ENCODE measurements around the gene DNASE1.

Gene DNASE1

DNA sequence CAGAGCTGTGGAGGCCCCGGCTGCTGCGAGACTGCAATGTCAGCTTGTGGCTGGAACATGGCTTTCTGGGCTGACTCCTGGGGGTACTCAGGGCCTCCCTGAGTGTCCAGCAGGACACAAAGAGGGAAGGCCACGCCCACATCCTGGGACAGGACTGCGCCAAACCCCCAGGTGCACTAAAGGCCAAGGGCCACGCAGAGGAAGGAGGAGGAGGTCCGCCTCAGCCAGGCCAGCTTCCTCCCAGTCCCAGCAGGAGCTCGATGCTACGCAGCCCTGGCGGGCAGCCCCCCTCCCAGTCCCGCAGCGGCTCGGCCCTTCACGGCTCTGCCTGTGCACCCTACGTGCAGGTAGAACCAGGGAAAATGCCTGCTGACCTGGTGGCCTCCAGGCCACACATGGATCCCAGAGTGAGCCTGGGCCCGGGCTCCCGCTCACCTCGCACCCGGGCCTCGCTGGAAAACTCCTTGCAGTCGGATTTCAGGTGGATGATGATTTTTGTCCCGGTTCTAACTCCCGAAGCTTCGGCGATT lies 21.2 kb downstream of the DNASE1 start:
- H3K27ac ChIP-seq (ENCODE audit: low read depth, low read length) = no peak overlapping the region
- H3K36me3 ChIP-seq (ENCODE audit: control insufficient read depth in 1 of 2, insufficient read depth in 2 of 2, low read length in 2 of 2) = peaks cover 36 to 82% of the 10 kb centered on the region in 2 donors
- H3K4me1 ChIP-seq (ENCODE audit: control insufficient read depth in 1 of 2, insufficient read depth in 2 of 2, low read length in 2 of 2) = no peaks in the 10 kb centered on the region
- H3K9ac ChIP-seq (ENCODE audit: low read depth in 1 of 2, low read length in 2 of 2) = no peak overlapping the region
- no peak overlapping the region for H3K4me3 ChIP-seq (ENCODE audit: low read depth in 1 of 2, low read length in 2 of 2)
- H3K9me3 ChIP-seq (ENCODE audit: control insufficient read depth in 1 of 2, low read length in 2 of 2) = no peaks in the 10 kb centered on the region
- no peaks in the 10 kb centered on the region for H3K27me3 ChIP-seq (ENCODE audit: control insufficient read depth in 1 of 2, insufficient read depth in 2 of 2, low read length in 2 of 2)

DNA sequence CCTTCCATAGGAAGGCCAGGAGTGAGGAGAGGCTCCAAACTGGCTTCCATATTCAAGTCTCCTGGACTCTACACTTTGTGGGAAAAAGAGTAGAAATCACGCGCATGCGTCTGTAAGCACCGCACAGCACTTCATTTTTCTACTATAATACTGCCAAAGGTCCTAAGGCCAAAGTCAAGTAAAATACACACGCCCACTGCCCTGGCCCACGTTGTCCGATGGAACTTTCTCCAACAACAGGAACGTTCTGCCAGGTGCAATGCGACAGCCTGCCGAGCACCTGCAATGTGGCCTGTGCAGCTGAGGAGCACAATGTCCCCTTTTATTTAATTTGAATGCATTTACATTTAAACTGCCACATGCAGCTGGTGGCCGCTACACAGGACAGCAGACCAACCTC lies 23.5 kb downstream of the DNASE1 start:
- H3K4me1 ChIP-seq (ENCODE audit: control insufficient read depth in 1 of 2, insufficient read depth in 2 of 2, low read length in 2 of 2) = no peaks in the 10 kb centered on the region
- no peaks in the 10 kb centered on the region for H3K9me3 ChIP-seq (ENCODE audit: control insufficient read depth in 1 of 2, low read length in 2 of 2)
- no peak overlapping the region for H3K27ac ChIP-seq (ENCODE audit: low read depth, low read length)
- no peak overlapping the region for H3K9ac ChIP-seq (ENCODE audit: low read depth in 1 of 2, low read length in 2 of 2)
- H3K4me3 ChIP-seq (ENCODE audit: low read depth in 1 of 2, low read length in 2 of 2) = no peak overlapping the region
- peaks cover 33 to 88% of the 10 kb centered on the region in 2 donors for H3K36me3 ChIP-seq (ENCODE audit: control insufficient read depth in 1 of 2, insufficient read depth in 2 of 2, low read length in 2 of 2)
- H3K27me3 ChIP-seq (ENCODE audit: control insufficient read depth in 1 of 2, insufficient read depth in 2 of 2, low read length in 2 of 2) = no peaks in the 10 kb centered on the region

DNA sequence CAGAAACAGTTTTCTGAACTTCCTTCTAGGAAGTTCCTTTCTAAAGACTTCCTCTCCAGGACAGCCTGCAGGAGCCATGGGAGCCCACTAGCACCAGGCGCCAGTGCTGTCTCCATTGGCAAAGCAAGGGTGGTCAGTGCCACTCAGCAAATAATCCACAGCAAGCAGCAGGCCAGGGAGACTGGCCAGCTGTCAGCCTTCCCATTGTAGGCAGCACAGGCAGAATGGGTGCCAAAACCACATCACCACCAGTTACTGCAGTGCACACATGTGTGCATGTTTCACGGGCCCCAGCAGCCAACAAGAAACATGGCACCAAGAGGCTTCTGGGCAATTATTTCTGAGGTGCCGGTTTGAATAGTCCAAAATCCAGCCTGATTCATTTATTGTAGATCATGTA lies 26.7 kb downstream of the DNASE1 start:
- no peak overlapping the region for H3K9ac ChIP-seq (ENCODE audit: low read depth in 1 of 2, low read length in 2 of 2)
- no peak overlapping the region for H3K4me3 ChIP-seq (ENCODE audit: low read depth in 1 of 2, low read length in 2 of 2)
- H3K9me3 ChIP-seq (ENCODE audit: control insufficient read depth in 1 of 2, low read length in 2 of 2) = no peaks in the 10 kb centered on the region
- no peaks in the 10 kb centered on the region for H3K4me1 ChIP-seq (ENCODE audit: control insufficient read depth in 1 of 2, insufficient read depth in 2 of 2, low read length in 2 of 2)
- H3K27ac ChIP-seq (ENCODE audit: low read depth, low read length) = no peak overlapping the region
- peaks cover 25 to 70% of the 10 kb centered on the region in 2 donors for H3K36me3 ChIP-seq (ENCODE audit: control insufficient read depth in 1 of 2, insufficient read depth in 2 of 2, low read length in 2 of 2)
- H3K27me3 ChIP-seq (ENCODE audit: control insufficient read depth in 1 of 2, insufficient read depth in 2 of 2, low read length in 2 of 2) = no peaks in the 10 kb centered on the region

DNA sequence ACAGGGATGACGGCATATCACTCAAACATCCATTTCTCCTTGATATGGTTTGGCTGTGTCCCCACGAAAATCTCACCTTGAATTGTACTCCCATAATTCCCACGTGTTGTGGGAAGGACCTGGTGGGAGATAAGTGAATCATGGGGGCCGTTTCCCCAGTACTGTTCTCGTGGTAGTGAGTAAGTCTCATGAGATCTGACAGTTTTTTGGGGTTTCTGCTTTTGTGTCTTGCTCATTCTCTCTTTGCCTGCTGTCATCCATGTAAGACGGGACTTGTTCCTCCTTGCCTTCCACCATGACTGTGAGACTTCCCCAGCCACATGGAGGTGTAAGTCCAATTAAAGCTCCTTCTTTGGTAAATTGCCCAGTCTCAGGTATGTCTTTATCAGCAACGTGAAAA lies 32.5 kb downstream of the DNASE1 start:
- Histone ChIP-seq H3K4me3 (ENCODE audit: low read depth in 1 of 2, low read length in 2 of 2) (no peak overlapping the region), H3K27me3 (ENCODE audit: control insufficient read depth in 1 of 2, insufficient read depth in 2 of 2, low read length in 2 of 2) (no peaks in the 10 kb centered on the region), H3K36me3 (ENCODE audit: control insufficient read depth in 1 of 2, insufficient read depth in 2 of 2, low read length in 2 of 2) (peaks cover 15 to 49% of the 10 kb centered on the region in 2 donors), H3K9me3 (ENCODE audit: control insufficient read depth in 1 of 2, low read length in 2 of 2) (no peaks in the 10 kb centered on the region), H3K9ac (ENCODE audit: low read depth in 1 of 2, low read length in 2 of 2) (no peak overlapping the region), H3K4me1 (ENCODE audit: control insufficient read depth in 1 of 2, insufficient read depth in 2 of 2, low read length in 2 of 2) (peaks cover 5% of the 10 kb centered on the region in 2 donors), H3K27ac (ENCODE audit: low read depth, low read length) (no peak overlapping the region)

DNA sequence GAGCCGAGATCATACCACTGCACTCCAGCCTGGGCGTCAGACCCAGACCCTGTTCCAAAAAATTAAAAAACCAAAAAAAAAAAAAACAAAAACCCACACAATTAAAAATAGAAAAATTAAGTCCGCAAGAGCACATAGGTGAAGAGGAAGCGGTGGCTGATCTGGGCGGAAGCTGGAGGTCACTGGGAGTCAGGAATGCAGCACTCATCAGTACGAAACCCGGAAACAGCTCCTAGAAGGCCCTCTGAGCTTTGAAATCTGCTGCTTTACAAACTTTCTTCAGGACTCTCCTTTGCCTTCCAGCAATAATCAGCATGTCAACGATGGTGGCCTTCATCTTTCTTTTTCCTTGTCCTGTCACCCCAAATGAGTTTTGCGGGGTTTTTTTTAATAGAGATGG lies 33.3 kb downstream of the DNASE1 start:
- no peak overlapping the region for H3K27ac ChIP-seq (ENCODE audit: low read depth, low read length)
- peaks cover 5% of the 10 kb centered on the region in 2 donors for H3K4me1 ChIP-seq (ENCODE audit: control insufficient read depth in 1 of 2, insufficient read depth in 2 of 2, low read length in 2 of 2)
- H3K36me3 ChIP-seq (ENCODE audit: control insufficient read depth in 1 of 2, insufficient read depth in 2 of 2, low read length in 2 of 2) = peaks cover 15 to 44% of the 10 kb centered on the region in 2 donors
- H3K4me3 ChIP-seq (ENCODE audit: low read depth in 1 of 2, low read length in 2 of 2) = no peak overlapping the region
- no peaks in the 10 kb centered on the region for H3K27me3 ChIP-seq (ENCODE audit: control insufficient read depth in 1 of 2, insufficient read depth in 2 of 2, low read length in 2 of 2)
- H3K9ac ChIP-seq (ENCODE audit: low read depth in 1 of 2, low read length in 2 of 2) = no peak overlapping the region
- H3K9me3 ChIP-seq (ENCODE audit: control insufficient read depth in 1 of 2, low read length in 2 of 2) = no peaks in the 10 kb centered on the region

DNA sequence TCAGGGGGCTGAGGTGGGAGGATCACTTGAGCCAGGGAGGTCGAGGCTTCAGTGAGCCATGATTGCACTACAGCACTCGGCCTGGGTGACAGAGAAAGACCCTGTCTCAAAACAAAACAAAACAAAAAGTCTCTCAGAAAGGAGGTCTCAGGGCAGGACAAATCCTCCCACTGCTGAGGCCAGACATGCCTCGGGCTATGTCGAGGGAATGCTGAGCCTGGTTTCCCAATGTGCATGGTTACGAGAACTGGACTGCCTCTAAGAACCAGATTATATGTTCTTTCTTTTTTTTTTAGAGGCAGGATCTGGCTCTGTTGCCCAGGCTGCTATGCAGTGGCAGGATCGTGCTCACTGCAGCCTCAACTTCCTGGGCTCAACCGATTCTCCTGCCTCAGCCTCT lies 35.2 kb downstream of the DNASE1 start:
- Histone ChIP-seq H3K4me1 (ENCODE audit: control insufficient read depth in 1 of 2, insufficient read depth in 2 of 2, low read length in 2 of 2) (peaks cover 5% of the 10 kb centered on the region in 2 donors), H3K9ac (ENCODE audit: low read depth in 1 of 2, low read length in 2 of 2) (no peak overlapping the region), H3K9me3 (ENCODE audit: control insufficient read depth in 1 of 2, low read length in 2 of 2) (no peaks in the 10 kb centered on the region), H3K27me3 (ENCODE audit: control insufficient read depth in 1 of 2, insufficient read depth in 2 of 2, low read length in 2 of 2) (no peaks in the 10 kb centered on the region), H3K36me3 (ENCODE audit: control insufficient read depth in 1 of 2, insufficient read depth in 2 of 2, low read length in 2 of 2) (peaks cover 15 to 43% of the 10 kb centered on the region in 2 donors), H3K27ac (ENCODE audit: low read depth, low read length) (no peak overlapping the region), H3K4me3 (ENCODE audit: low read depth in 1 of 2, low read length in 2 of 2) (no peak overlapping the region)

DNA sequence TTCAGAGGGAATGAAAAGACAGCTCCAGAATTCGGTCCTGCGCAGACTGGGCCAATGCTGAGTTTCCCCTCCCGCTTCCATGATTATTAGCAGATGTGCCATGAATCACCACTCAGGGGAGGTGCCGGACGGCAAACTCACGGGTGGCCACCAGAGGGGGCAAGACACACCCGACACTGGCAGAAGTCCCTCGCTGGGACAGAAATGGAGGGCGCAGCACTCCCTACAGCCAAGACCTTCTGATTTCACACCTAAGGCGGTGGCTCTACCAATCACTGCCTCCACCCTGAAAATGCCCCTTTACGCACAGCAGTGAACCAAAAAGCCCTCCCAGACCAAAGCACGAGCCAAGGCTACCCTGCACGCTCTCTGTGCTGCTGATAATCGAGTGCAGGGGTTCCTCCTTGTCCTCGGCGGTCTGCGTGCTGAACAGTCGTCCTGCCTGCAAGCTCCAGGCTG lies 36.0 kb downstream of the DNASE1 start:
- H3K4me3 ChIP-seq (ENCODE audit: low read depth in 1 of 2, low read length in 2 of 2) = peak overlapping the region; percentile 62 to 65
- no peaks in the 10 kb centered on the region for H3K27me3 ChIP-seq (ENCODE audit: control insufficient read depth in 1 of 2, insufficient read depth in 2 of 2, low read length in 2 of 2)
- H3K36me3 ChIP-seq (ENCODE audit: control insufficient read depth in 1 of 2, insufficient read depth in 2 of 2, low read length in 2 of 2) = peaks cover 8 to 38% of the 10 kb centered on the region in 2 donors
- peak overlapping the region; percentile 10 to 57 for H3K9ac ChIP-seq (ENCODE audit: low read depth in 1 of 2, low read length in 2 of 2)
- peaks cover 5% of the 10 kb centered on the region in 2 donors for H3K4me1 ChIP-seq (ENCODE audit: control insufficient read depth in 1 of 2, insufficient read depth in 2 of 2, low read length in 2 of 2)
- no peaks in the 10 kb centered on the region for H3K9me3 ChIP-seq (ENCODE audit: control insufficient read depth in 1 of 2, low read length in 2 of 2)
- H3K27ac ChIP-seq (ENCODE audit: low read depth, low read length) = no peak overlapping the region

DNA sequence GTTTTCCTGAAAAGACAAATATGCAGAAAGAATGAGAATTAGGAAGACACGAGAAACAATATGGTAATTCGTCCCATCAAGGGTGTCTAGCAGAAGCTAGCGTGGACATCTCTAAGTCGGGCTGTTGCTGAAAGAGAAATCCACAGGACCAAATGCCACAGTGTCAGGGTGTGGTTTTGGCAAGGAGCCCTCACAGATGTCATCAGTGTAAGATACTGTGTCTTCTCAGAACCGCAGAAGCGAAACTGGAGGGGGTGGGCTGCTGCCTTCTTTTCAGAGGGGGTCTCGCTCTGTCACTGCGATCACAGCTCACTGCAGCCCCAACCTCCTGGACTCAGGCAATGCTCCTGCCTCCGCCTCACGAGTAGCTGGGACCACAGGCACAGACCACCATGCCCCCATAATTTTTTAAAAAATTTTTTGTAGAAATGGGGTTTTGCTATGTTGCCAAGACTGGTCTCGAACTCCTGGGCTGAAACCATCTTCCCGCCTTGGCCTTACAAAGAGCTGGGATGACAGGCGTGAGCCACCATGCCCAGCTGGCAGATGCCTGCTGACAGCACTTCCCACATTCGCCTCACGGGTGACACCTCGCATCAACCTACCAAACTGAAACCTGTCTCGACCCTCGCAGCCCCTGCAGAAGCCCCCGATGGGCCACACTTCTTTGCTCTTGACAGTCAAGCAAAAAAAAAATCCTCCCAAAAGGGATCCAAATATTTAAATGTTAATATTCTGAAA lies 36.7 kb downstream of the DNASE1 start:
- H3K4me3 ChIP-seq (ENCODE audit: low read depth in 1 of 2, low read length in 2 of 2) = peak overlapping the region; percentile 62 to 65
- peak overlapping the region; percentile 10 to 57 for H3K9ac ChIP-seq (ENCODE audit: low read depth in 1 of 2, low read length in 2 of 2)
- peaks cover 5 to 11% of the 10 kb centered on the region in 2 donors for H3K4me1 ChIP-seq (ENCODE audit: control insufficient read depth in 1 of 2, insufficient read depth in 2 of 2, low read length in 2 of 2)
- no peaks in the 10 kb centered on the region for H3K27me3 ChIP-seq (ENCODE audit: control insufficient read depth in 1 of 2, insufficient read depth in 2 of 2, low read length in 2 of 2)
- peaks cover 1 to 31% of the 10 kb centered on the region in 2 donors for H3K36me3 ChIP-seq (ENCODE audit: control insufficient read depth in 1 of 2, insufficient read depth in 2 of 2, low read length in 2 of 2)
- H3K9me3 ChIP-seq (ENCODE audit: control insufficient read depth in 1 of 2, low read length in 2 of 2) = no peaks in the 10 kb centered on the region
- H3K27ac ChIP-seq (ENCODE audit: low read depth, low read length) = no peak overlapping the region

DNA sequence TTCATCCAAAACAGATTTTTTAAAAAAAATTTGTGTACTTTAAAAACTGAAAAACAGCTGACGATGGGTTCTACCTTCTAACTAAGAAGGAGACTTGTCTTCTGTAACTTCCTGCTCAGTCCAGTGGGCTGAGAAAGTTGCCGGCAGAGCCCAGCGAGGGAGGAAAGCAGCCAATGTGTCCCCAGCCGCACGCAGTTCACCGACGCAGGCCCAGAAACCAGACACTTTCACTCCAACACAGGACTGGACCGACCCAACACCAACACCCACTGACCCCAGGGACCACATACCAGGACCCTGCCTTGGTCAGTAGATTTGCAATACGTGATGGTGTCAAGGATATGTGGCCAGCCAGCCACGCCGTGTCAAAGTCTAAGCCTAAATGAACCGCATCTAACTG lies 37.3 kb downstream of the DNASE1 start:
- peaks cover 5 to 17% of the 10 kb centered on the region in 2 donors for H3K4me1 ChIP-seq (ENCODE audit: control insufficient read depth in 1 of 2, insufficient read depth in 2 of 2, low read length in 2 of 2)
- peaks cover 0 to 26% of the 10 kb centered on the region in 2 donors for H3K36me3 ChIP-seq (ENCODE audit: control insufficient read depth in 1 of 2, insufficient read depth in 2 of 2, low read length in 2 of 2)
- no peaks in the 10 kb centered on the region for H3K9me3 ChIP-seq (ENCODE audit: control insufficient read depth in 1 of 2, low read length in 2 of 2)
- no peak overlapping the region for H3K4me3 ChIP-seq (ENCODE audit: low read depth in 1 of 2, low read length in 2 of 2)
- no peak overlapping the region for H3K27ac ChIP-seq (ENCODE audit: low read depth, low read length)
- no peaks in the 10 kb centered on the region for H3K27me3 ChIP-seq (ENCODE audit: control insufficient read depth in 1 of 2, insufficient read depth in 2 of 2, low read length in 2 of 2)
- no peak overlapping the region for H3K9ac ChIP-seq (ENCODE audit: low read depth in 1 of 2, low read length in 2 of 2)

DNA sequence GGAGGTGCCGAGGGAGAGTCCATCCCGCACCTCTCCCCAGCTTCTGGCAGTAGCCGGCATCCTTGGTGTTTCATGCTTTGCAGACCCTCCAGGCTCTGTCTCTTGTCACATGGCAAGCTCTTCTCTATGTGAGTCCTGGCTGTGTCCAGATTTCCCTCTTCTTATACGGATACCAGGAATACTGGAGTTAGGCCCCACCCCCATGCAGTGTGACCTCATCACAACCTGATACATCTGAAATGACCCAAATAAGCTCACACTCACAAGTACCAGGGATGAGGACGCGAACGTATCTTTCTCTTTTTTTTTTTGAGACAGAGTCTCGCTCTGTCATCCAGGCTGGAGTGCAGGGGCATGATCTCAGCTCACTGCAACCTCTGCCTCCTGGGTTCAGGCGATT lies 39.6 kb downstream of the DNASE1 start:
- Histone ChIP-seq H3K9ac (ENCODE audit: low read depth in 1 of 2, low read length in 2 of 2) (no peak overlapping the region), H3K27me3 (ENCODE audit: control insufficient read depth in 1 of 2, insufficient read depth in 2 of 2, low read length in 2 of 2) (no peaks in the 10 kb centered on the region), H3K9me3 (ENCODE audit: control insufficient read depth in 1 of 2, low read length in 2 of 2) (no peaks in the 10 kb centered on the region), H3K27ac (ENCODE audit: low read depth, low read length) (no peak overlapping the region), H3K36me3 (ENCODE audit: control insufficient read depth in 1 of 2, insufficient read depth in 2 of 2, low read length in 2 of 2) (peaks cover 0 to 10% of the 10 kb centered on the region in 2 donors), H3K4me1 (ENCODE audit: control insufficient read depth in 1 of 2, insufficient read depth in 2 of 2, low read length in 2 of 2) (peaks cover 5 to 17% of the 10 kb centered on the region in 2 donors), H3K4me3 (ENCODE audit: low read depth in 1 of 2, low read length in 2 of 2) (no peak overlapping the region)

All from duodenal mucosa (tissue), 2 donors.